ENCODE measurements around the gene LRRC37A2.
"Not testable (repeated sequence)": the region's sequence is repeated elsewhere in the genome, so short reads cannot be mapped to it uniquely, and the experiment has no call there.

The LRRC37A2 gene

DNA sequence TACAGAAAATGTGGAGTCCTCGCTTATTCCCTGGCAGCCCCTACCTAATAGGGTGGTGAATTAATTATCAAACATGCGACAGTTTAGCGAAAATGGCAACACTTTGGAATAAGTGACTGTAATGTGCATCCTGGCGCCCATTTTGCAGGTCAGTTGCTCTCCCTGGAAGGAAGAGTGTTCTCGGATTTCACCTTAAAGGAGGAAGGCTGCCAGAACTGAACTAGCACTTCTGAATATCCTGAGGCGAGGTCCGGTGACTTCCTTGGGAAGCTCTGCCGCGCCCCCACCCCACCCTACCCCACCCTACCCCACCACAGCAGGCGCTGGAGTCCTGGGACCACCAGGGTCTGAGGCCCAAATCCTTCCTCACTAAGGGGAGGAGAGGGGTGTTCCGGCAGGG is at the start of gene LRRC37A2:
LRRC37A2 (plus strand) TSS at position 301 of the 400 bp plus-strand sequence. CDS start 245 bp downstream, outside the sequence.
- in situ Hi-C loops (cut with MboI; ENCODE audit: low sequenced_read_pairs): not testable (repeated sequence)

DNA sequence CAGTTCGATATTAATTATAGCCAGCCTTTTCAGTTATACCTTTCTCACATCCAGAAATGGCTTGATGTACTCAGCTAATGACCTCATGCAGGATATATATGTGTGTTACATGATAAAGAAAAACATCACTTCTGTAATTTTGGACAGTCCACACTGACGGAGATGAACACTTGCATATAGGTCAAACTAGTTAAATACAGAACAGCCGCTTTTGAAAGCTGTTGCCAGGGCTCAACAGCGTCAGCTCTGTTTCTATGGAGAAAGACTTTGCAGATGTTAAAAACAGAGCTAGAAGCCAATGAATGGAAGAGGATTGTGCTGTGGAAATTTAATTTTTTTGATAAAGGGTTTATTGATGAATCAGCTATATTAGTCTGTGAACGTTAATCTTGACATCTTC is 44.6 kb upstream of the LRRC37A2 start:
- in situ Hi-C loops (cut with MboI; ENCODE audit: low sequenced_read_pairs): not testable (repeated sequence)

DNA sequence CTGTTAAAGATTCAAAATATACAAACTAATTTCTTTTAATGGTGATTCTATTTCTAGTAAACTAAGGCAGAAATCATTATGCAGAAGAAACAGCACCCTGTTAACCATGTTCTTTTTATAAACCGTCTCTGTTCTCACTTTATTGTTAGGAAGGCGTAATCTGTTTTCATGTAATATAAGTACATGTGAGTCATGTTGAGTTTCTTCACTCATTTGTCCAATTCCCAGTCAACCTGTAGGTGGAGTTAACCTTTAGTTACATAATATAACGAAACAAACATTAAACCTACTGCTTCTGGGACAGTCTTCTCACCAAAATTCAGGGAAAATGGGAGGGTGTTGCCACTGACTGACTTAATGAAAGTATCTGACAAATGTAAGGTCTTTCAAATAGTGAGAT is 37.8 kb upstream of the LRRC37A2 start:
- in situ Hi-C loops (cut with MboI; ENCODE audit: low sequenced_read_pairs): not testable (repeated sequence)

DNA sequence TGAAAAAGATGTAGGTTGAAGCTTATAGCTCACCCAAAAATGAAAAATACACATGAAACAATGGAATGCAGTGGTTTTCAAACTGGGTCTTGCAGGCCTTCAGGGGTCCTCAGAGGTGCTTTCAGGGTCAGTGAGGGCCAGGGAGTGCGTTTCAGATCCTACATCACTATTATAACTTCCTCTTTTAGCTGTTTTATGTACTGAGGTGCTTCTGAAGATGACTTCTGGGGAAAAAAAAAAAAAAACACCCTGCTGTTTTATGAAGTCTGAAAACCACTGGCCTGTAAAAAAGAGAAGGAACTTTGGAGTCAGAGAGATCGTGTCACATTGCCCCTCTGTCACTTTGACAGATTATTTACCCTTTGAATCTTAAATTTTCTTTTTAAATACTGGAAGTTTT is 36.7 kb upstream of the LRRC37A2 start:
- in situ Hi-C loops (cut with MboI; ENCODE audit: low sequenced_read_pairs): not testable (repeated sequence)

DNA sequence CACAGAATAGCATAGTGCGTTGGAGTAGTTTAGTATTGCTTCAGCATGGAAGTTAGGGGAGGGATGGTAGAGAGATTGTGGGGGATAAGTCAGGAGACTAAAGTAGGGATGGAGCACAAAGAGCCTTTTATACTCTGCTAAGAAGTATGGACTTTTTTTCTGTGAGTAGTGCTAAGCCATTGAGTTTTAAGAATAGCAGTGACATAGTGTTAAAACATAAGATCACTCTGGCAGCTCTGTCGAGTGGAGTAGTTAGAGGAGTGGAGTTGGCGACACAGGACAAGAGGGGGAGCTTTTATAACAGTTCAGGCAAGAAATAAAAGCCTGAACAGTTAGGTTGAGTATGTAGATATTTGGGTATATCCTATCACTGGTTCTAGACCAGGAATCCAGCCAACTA is 33.4 kb upstream of the LRRC37A2 start:
- in situ Hi-C loops (cut with MboI; ENCODE audit: low sequenced_read_pairs): not testable (repeated sequence)

DNA sequence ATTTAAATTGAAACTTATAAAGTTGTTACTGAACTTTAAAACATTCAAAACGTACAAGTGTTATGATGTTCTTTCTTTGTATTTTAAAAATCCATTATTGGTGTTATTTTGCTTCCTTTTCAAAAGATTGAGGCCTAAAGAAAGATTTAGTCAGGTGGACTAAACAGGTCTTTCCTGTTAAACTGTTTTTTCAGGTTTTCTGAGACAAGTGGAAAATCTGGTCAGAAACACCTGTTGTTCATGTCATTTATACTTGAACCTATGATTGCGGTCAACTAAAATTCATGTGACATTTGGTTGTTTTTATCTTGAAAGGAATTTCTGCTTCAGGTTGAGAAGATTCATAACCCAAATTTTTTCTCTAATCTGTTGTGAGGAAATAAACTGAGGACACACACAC is 31.0 kb upstream of the LRRC37A2 start:
- in situ Hi-C loops (cut with MboI; ENCODE audit: low sequenced_read_pairs): not testable (repeated sequence)

DNA sequence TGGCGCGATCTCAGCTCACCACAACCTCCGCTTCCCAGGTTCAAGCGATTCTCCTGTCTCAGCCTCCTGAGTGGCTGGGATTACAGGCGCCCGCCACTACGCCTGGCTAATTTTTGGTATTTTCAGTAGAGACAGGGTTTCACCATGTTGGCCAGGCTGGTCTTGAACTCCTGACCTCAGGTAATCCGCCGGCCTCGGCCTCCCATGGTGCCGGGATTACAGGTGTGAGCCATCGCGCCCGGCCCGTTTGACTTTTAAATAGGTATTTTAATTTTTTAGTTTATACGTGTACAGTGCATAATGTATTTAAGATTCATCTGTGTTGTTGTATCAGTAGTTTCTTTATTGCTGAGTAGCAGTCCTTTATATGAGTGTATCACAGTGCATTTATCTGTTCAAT is 20.2 kb upstream of the LRRC37A2 start:
- in situ Hi-C loops (cut with MboI; ENCODE audit: low sequenced_read_pairs): not testable (repeated sequence)

DNA sequence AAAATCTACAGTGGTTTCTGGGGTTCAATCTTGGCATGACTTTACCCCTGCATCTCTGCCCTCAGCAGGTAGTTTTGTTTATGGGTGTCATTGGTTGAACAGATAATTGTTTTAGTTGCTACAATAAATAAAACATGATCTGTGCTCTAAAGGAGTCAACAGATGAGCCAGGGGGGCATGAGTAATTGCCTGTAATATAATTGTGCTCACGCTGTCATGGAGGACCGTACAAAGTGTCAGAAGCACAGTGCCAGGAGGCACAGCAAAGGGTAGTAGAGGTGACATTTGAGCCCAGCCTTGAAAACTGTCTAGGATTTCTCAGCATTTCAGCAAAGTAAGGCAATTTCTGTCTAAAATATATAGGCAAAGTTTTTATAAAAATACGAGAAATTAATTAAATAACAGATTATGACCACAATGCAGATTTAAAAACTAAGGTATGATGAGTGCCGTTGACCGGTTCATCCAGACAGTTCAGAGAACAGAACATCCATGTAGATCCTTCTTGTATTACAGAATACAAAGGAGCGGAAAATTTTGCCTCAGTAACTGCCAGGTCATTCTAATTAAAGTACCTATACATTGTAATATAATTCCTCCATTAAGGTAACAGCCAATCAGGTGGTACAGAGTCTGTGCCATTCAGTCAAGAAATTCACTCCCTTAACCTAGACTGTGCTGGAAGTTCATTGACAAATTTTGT is 12.7 kb upstream of the LRRC37A2 start:
- in situ Hi-C loops (cut with MboI; ENCODE audit: low sequenced_read_pairs): not testable (repeated sequence)

DNA sequence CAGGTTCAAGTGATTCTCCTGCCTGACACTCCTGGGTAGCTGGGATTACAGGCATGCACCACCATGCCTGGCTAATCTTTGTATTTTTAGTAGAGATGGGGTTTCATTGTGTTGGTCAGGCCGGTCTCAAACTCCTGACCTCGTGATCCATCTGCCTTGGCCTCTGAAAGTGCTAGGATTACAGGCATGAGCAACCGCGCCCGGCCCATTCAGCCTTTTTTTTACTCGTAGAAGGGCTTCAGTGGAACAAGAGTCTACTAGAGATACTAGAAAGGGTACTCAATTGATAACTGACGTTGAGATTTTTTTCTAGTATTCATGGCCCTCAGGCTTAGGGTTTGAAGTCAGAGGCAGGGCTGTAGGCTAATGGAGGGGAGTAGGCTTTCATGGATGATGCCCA is 6.4 kb upstream of the LRRC37A2 start:
- in situ Hi-C loops (cut with MboI; ENCODE audit: low sequenced_read_pairs): not testable (repeated sequence)

DNA sequence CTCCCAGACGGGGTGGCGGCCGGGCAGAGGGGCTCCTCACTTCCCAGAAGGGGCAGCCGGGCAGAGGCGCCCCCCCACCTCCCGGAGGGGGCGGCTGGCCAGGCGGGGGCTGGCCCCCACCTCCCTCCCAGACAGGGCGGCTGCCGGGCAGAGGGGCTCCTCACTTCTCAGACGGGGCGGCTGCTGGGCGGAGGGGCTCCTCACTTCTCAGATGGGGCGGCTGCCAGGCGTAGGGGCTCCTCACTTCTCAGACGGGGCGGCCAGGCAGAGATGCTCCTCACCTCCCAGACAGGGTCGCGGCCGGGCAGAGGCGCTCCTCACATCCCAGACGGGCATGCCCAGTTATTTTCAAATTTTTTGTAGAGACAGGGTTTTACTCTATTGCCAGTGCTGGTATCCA is 22.4 kb downstream of the LRRC37A2 start:
- in situ Hi-C loops (cut with MboI; ENCODE audit: low sequenced_read_pairs): not testable (repeated sequence)

DNA sequence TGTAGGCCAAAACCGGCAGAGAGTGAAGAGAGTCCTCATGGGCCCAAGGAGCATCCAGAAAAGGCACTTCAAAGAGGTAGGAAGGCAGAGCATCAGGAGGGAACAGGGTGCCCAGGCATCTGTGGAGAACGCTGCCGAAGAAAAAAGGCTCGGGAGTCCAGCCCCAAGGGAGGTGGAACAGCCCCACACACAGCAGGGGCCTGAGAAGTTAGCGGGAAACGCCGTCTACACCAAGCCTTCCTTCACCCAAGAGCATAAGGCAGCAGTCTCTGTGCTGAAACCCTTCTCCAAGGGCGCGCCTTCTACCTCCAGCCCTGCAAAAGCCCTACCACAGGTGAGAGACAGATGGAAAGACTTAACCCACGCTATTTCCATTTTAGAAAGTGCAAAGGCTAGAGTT is 36.3 kb downstream of the LRRC37A2 start:
- in situ Hi-C loops (cut with MboI; ENCODE audit: low sequenced_read_pairs): not testable (repeated sequence)

DNA sequence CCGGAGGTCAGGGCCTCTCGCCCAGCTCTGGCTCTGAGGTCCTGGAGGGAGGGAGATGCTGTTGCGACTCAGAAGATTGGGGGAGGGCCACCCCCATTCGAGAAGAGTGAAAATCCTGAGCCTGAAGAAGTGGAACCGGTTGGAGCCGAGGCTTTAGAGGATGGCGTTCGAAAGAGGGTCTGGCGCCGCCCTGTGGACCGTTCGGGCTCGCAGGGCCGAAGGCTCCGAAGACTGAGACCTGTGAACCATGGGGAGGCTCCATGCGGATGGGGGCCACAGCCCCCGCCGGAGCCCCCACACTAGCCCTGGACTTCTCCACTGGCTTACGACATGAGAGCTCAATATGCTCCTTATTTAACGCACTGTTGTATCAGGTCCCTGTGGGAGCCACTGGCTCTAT is 46.9 kb downstream of the LRRC37A2 start:
- in situ Hi-C loops (cut with MboI; ENCODE audit: low sequenced_read_pairs): not testable (repeated sequence)

DNA sequence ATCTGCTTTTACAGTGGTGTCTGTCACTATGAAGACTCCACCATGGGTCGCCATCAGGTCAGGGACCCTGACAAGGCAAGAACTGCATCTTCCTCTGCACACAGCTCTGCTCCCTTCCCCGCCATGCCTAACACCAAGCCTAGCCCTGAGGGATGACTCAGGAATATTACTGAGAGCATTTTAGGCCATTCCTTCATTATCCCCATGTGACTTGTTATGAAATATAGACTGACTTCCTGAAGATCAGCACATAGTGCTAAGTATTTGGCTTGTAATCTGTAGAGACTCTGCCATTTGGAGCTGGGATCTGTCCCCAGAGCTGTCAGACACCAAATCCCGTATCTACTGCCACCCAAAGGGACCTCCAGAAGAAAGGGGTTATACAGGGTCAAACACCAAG is 47.8 kb downstream of the LRRC37A2 start:
- in situ Hi-C loops (cut with MboI; ENCODE audit: low sequenced_read_pairs): not testable (repeated sequence)

DNA sequence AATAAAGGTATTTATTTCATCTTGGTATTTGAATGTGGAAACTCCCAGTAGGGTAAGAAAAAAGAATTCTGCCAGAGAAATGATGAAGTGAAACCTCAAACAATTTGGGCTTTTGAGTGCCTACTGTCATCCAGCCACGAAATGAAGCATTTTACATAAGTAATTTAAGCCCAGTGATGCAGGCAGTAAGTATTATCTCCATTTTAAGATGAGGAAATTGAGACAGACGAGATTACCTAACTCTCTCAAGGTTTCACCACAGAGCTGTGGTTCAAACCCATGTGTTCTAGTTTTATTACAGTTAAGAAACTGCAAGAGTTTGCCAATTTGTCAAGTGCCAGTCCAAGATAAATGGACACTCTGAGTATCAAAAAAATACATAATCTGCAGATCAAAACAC is 54.0 kb downstream of the LRRC37A2 start:
- in situ Hi-C loops (cut with MboI; ENCODE audit: low sequenced_read_pairs): not testable (repeated sequence)

DNA sequence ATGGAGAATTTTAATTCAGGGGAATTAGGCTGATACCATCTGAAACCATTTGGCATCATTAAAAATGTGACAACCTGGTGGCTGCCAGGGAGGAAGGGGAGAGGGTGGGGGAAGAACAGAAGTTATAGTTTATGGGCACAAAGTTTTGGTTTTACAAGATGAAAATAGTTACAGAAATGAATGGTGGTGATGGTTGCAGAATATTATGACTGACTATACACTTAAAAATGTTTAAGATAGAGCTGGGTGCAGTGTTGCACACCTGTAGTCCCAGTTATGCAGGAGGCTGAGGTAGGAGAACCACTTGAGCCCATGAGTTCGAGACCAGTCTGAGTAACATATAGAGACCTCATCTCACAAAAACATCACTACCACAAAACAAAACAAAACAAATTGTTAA is 54.7 kb downstream of the LRRC37A2 start:
- in situ Hi-C loops (cut with MboI; ENCODE audit: low sequenced_read_pairs): not testable (repeated sequence)

DNA sequence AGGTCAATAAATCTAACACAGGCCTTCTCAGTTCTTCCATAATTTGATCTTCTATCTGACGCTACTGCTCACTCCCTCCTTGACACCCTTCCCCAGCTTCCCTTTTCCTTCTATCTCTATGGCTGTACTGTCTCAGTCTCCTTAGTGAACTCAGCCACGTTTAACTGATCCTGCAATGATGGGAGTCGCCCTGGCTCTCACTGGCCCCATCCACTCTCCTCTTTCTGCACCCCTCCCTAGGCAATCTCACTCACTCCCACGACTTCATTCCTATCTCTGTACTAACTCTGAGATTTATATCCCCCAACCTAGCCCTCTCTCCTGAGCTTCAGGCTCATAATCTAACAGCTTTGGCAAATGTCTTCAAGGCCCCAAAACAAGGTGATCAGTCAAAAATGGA is 59.5 kb downstream of the LRRC37A2 start:
- in situ Hi-C loops (cut with MboI; ENCODE audit: low sequenced_read_pairs): not testable (repeated sequence)

DNA sequence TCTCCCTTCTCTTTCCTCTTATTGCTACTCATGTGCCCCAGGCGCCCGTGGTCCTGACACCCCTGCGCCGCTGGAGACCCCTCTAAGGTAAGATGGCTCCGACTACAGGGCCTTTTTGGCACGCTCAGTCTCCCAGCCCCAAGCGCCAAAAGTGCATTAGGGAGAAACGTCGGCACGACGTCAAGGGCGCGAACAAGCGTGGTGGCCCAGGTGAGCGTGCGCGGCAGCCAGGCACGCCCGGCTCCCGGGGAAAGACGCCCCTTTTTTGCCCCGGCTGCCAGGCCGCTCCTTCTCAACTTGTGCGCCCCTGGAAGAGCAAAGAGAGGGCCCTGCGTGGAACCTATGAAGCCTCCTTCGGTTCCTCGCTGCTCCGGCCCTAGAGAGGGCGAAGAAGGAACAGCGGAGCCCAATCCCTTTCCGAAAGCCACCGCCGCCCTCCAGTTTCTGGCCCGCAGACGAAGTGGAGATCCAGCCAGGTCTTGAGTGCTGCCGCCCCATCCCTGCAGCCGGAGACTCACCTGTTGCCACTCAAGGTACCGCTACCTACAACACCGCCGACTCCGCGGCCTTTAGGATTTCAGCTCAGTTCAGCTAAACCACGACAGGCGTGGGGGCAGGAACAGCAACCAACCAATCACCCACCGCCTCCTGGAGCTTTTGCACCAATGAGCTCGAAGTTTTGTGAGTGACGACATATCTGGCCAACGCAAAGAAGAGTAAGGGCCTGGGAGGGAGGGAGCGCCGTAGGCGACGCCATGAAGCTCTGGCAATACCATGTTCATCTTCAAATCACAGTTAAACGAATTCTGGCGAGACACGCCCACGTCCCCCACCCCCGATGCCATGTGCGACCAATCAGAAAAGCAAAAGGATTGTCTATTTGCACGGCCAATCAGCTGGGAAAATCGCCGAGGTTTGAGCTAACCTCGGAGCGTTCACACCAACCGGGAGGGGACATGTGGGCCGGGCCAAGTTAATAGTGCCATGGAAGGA is 67.1 kb downstream of the LRRC37A2 start, which contains the start of gene ARL17A:
ARL17A (minus strand) TSS at position 609 of the 993 bp plus-strand sequence. CDS start 3,369 bp downstream, outside the sequence.
- in situ Hi-C loops (cut with MboI; ENCODE audit: low sequenced_read_pairs): not testable (repeated sequence)

DNA sequence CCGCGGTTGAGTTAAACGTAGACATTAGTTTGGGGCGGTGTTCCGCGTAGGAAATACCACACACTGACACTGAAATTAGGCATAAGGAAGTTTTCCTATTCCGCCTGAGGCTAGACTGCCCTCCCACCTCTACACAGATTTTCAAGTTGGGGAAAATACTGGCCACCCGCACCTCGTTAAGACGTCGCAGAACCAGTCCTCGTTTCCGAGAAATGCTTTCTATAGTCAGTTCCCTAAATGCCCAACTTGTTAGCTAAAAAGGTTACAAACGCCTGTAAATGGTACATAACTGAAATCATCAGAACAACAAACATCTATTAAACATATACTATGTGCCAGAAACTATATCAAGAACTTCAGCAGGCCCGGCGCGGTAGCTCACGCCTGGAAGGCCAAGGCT is 67.8 kb downstream of the LRRC37A2 start:
- in situ Hi-C loops (cut with MboI; ENCODE audit: low sequenced_read_pairs): not testable (repeated sequence)

DNA sequence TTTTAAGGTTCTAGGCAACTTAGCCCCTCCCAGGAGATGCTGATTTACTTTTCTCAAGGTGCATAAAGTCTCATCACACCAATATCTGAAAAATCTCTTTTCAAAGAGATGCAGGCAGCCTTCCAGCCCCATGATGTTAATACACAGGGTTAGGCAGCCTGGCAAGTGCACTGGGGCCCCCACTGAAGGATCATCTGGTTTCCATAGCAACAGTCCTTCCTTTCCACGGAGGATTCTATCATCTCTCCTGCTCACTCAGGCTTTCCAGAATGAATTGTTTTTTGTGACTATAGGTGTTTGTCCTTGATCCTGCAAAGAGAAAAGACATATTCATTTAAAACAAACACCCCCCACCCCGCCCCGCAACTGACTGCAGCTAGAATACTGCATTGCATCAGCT is 73.2 kb downstream of the LRRC37A2 start:
- in situ Hi-C loops (cut with MboI; ENCODE audit: low sequenced_read_pairs): not testable (repeated sequence)

DNA sequence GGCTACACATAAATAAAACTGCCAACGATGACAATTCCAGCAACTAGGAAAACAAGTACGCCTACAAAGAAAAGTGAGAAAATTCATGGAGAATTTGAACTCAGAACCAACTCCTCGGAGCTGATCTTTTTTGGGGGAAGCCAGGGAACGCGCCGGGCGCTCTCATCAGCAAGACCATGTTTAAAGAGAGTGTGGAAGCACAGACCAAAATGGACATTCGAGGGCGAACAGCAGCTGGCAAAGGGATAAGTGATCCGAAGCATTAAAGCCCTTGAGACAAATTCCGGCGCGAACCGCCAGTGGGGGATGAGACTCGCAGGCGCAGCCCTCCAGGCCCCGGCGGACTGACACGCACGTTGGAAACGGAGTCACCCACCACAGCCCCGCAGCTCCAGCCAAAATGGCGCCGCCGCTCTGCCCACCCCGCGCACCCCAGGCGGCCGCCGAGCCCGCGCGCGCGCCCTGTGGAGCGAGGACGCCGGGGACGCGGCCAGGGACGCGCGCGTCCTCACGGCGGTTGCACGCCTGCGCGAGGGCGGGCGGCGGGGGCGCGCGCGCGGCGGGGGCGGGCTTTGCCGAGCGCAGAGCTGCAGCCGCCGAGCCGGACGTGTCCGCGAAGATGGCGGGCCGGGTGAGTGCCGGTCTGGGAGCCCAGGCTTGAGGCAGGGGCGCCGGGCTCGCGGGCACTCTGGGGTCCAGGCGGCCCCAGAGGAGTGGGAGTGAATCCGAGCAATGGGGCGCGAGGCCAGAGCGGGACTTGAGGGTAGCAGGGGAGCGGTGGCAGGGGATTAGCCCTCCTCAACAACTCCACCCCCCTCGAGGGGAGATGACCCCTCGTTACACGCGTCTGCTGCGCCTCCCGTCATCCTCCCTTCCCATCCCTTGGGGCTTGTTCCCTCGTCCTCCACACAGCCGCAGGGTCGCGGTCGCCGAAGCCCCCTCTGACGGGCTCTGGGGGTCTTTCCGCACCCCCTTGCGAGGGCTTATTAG is 78.2 kb downstream of the LRRC37A2 start, which contains the start of gene NSF:
NSF (plus strand) TSS at position 513 of the 990 bp plus-strand sequence; CDS start at position 620, 107 bp downstream.
- in situ Hi-C loops (cut with MboI; ENCODE audit: low sequenced_read_pairs): not testable (repeated sequence)

All from HL-60/S4 treated with phorbol 12-myristate 13-acetate at 8.2 ng/mL for 4 days and 3 days (cell line).